Measurements from ENCODE around the gene EVC. TPM values are rescaled to one million over a fixed set of nuclear protein-coding genes. Genes with fewer than 3 reads are reported as not detected.

Gene EVC
- total and polyA plus RNA-seq, 2 of the 8 experiments (the other 6 are each of a cell fraction or from before 2014, with no cell fraction given): 2.6 to 9.8 TPM

- H4K5ac ChIP-seq (ENCODE audit: insufficient read length, low read depth, low read length): no peak overlapping the region
- no peak overlapping the region for H4K91ac ChIP-seq (replicated peaks; ENCODE audit: insufficient read length, low read length)
- H3K9ac ChIP-seq (replicated peaks in 1 of 4; ENCODE audit: extremely low read depth in 1 of 4, low read depth in 3 of 4, low read length in 3 of 4): no peak overlapping the region
- H2BK12ac ChIP-seq (ENCODE audit: low read depth, low read length): no peak overlapping the region
- no peak overlapping the region for H3K56ac ChIP-seq (replicated peaks; ENCODE audit: insufficient read length, low read depth, low read length)
- H3K36me3 ChIP-seq (ENCODE audit: control insufficient read depth in 2 of 4, insufficient read depth in 4 of 4, low read length in 3 of 4): peaks cover 0 to 9% (median 3%) of the 10 kb centered on the region in 4 experiments; a peak in 3 of 8 replicates
- no peak overlapping the region for H2BK15ac ChIP-seq (ENCODE audit: low read length)
- H2BK5ac ChIP-seq (ENCODE audit: low read depth, low read length): no peak overlapping the region
- no peaks in the 10 kb centered on the region for H3K79me2 ChIP-seq (ENCODE audit: control insufficient read depth in 1 of 2, insufficient read depth in 2 of 2, low read length in 2 of 2)
- no peak overlapping the region for H3K18ac ChIP-seq (ENCODE audit: extremely low read depth, low read length)
- no peak overlapping the region for H3K4me3 ChIP-seq (ENCODE audit: extremely low read depth in 1 of 4, insufficient read depth in 2 of 4, low read depth in 3 of 4, low read length in 4 of 4)
- no peak overlapping the region for H3K4me2 ChIP-seq (ENCODE audit: insufficient read depth in 1 of 2, low read depth in 2 of 2, low read length in 2 of 2)
- H3K4me1 ChIP-seq (replicated peaks in 1 of 4; ENCODE audit: control insufficient read depth in 3 of 4, insufficient read depth in 4 of 4, low read length in 3 of 4): no peaks in the 10 kb centered on the region
- H3K79me1 ChIP-seq (ENCODE audit: low read depth, low read length): no peaks in the 10 kb centered on the region; the same call in 1 of the 2 replicates
- no peak overlapping the region for H3K23ac ChIP-seq (ENCODE audit: insufficient read length)
- peaks cover 4 to 8% of the 10 kb centered on the region in 2 experiments for H3K9me3 ChIP-seq (ENCODE audit: insufficient read depth in 2 of 2, low read depth in 1 of 2, low read length in 1 of 2)
- no peak overlapping the region for H2AK5ac ChIP-seq (ENCODE audit: low read depth, low read length)
- peak overlapping the region; percentile 26; the same call in 1 of the 2 replicates for H4K8ac ChIP-seq (ENCODE audit: extremely low read depth, insufficient read depth, low read length)
- H3K27me3 ChIP-seq (replicated peaks in 1 of 4; ENCODE audit: control insufficient read depth in 3 of 4, extremely low read depth in 1 of 4, insufficient read depth in 3 of 4, low read length in 3 of 4): peaks cover 0 to 3% (median 0%) of the 10 kb centered on the region in 4 experiments; a peak in 1 of 7 replicates
- no peaks in the 10 kb centered on the region for H4K20me1 ChIP-seq (replicated peaks in 1 of 2; ENCODE audit: control insufficient read depth in 1 of 2, insufficient read depth in 2 of 2, low read length in 2 of 2)
- H3K14ac ChIP-seq (ENCODE audit: insufficient read length): no peak overlapping the region
- H2BK20ac ChIP-seq (ENCODE audit: low read length): no peak overlapping the region
- ChIA-PET CTCF (ENCODE audit: partially characterized antibody) (no interaction called here), POLR2A (ENCODE audit: partially characterized antibody) (no interaction called here)
- 87% methylated on average over 8 of the region's 8 CpGs; no CpG with 5 or more reads in 1 of the 2 experiments for whole genome bisulfite sequencing, 2 experiments (ENCODE audit: extremely low coverage in 1 of 2, insufficient coverage in 1 of 2, insufficient read length in 1 of 2, insufficient replicate concordance in 2 of 2, low coverage in 1 of 2, low lambda C conversion rate in 2 of 2, missing lambda C conversion rate in 1 of 2)
- DNase-seq (ENCODE audit: low read depth in 1 of 2, low spot score in 2 of 2): no peak
- H3K23me2 ChIP-seq (ENCODE audit: low read depth, low read length): no peaks in the 10 kb centered on the region; the same call in 1 of the 2 replicates
- H2AFZ ChIP-seq (ENCODE audit: low read length): no peak overlapping the region
- no peak overlapping the region for H3K27ac ChIP-seq (ENCODE audit: low read depth, low read length)
- H2BK120ac ChIP-seq (replicated peaks; ENCODE audit: low read depth, low read length): no peak overlapping the region
- H3K4ac ChIP-seq (replicated peaks; ENCODE audit: insufficient read length, low read depth, low read length): no peak overlapping the region
- no peak for FAIRE-seq
- TF ChIP-seq NRF1 (IDR thresholded peaks at IDR 0.05; ENCODE audit: low read depth, low read length) (no peak), SIRT6 (IDR thresholded peaks at IDR 0.05; ENCODE audit: low read length) (no peak), MAFK (IDR thresholded peaks at IDR 0.05; ENCODE audit: low read depth, low read length) (no peak), SIX5 (IDR thresholded peaks at IDR 0.05; ENCODE audit: low read depth, low read length) (no peak), EZH2 (IDR thresholded peaks at IDR 0.05; ENCODE audit: low read depth, low read length, severe bottlenecking) (no peak), SP1 (IDR thresholded peaks at IDR 0.05; ENCODE audit: low read depth, low read length) (no peak), CTCF (IDR thresholded peaks at IDR 0.05; ENCODE audit: control extremely low read depth in 1 of 3, insufficient read depth in 1 of 3, low read depth in 1 of 3, low read length in 3 of 3) (no peak), YY1 (IDR thresholded peaks at IDR 0.05; ENCODE audit: low read depth, low read length) (no peak), TCF12 (IDR thresholded peaks at IDR 0.05; ENCODE audit: low read depth, low read length) (no peak)
- TF ChIP-seq, protein P1, sequence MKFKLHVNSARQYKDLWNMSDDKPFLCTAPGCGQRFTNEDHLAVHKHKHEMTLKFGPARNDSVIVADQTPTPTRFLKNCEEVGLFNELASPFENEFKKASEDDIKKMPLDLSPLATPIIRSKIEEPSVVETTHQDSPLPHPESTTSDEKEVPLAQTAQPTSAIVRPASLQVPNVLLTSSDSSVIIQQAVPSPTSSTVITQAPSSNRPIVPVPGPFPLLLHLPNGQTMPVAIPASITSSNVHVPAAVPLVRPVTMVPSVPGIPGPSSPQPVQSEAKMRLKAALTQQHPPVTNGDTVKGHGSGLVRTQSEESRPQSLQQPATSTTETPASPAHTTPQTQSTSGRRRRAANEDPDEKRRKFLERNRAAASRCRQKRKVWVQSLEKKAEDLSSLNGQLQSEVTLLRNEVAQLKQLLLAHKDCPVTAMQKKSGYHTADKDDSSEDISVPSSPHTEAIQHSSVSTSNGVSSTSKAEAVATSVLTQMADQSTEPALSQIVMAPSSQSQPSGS (IDR thresholded peaks at IDR 0.05; ENCODE audit: low read length): no peak
Measured at GRCh38 chr4:5701971-5702370, 9.0 kb upstream of the EVC start.

Measured in H1 (cell line).